Activated CD8-positive, alpha-beta memory T cell treated with anti-CD3 and anti-CD28 coated beads for 1 hour (primary cell): ENCODE measurements around the gene EPB41L1.

Experiments
- DNase-seq, 2 donors: peaks; one replicate each; pipeline ENCODE4 v3.0.0-alpha.2; 2020; ENCODE audit warnings: low read depth in 1 of 2; ENCODE audit errors: extremely low read depth in 1 of 2

EPB41L1 gene

DNA sequence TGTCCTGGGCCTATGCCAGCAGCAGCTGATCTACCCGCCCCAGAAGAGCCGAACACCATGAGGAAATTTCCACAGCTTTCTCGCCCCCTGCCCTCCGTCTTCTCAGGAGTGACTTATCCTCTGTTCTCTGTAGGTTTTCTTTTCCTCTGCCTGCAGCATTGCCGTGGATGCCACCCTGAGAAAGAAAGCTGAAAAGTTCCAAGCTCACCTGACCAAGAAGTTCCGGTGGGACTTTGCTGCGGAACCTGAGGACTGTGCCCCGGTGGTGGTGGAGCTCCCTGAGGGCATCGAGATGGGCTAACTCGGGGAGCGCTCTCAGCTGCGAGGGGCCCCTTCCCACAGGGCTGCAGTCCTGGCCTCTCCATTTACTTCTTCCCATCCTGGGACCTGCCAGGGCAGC, 100.9 kb downstream of the EPB41L1 start:
- DNase-seq = no peak

DNA sequence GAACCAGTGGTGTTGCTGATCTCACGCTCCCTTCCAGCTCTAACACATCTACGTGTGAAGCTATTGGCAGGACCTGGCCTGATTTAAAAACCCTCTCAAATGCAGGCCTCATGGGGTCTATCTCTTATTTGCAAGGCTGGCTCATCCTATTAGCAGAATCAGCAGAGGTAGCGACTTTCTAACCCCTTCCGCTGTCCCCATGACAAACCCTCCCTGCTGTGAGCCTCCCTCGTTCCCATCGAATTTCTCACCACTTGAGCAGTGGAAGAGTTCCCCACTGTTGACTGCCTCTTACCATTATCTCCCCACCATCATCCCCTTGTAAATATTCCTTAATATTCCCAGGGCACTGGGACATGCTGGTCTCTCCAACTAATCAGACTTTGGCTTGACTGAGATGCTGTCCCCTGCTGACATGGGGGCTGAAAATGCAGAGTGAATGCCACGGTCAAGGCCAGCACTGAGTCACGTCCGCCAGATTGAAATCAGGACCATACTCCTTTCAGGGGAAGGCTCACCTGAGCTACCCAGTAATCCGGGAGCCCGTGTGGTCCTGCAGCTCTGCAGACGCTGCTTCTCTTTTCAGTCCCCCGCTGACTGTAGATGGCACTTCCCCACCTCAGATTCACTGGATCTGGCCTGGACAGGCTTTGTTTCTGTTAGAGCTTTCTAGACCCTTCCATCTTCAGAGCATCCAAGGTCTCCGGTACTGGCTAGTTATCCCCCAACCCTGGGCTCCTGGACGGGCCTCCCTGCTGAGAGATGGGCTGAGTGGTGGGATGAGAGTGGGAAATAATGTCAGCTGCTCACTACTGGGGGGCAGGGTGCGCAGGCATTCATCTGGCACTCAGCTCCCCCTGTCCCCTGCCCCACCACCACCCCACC, 104.9 kb downstream of the EPB41L1 start:
- no peak for DNase-seq

DNA sequence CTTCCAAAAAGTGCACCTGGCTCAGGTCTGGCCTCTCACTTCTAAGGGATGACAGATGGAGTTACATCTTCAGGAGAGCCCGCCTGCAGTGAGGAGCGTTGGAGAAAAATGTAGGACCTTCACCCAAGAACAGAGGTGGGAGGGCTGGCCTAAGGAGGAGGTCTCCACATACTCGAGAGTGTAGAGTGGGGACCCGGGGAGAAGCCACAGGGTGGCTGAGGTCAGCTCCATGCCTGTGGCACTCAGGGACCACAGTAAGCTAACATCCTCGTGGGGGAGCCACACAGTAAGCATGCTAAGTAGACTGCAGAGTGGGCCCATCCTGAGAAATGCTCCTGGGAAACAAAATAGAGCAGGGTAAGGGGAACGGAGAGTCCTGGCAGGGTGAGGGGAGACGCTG, 105.8 kb downstream of the EPB41L1 start:
- no peak for DNase-seq

GRCh38 chr20:36261389-36262105, 107.0 kb downstream of the EPB41L1 start:
- DNase-seq = no peak

DNA sequence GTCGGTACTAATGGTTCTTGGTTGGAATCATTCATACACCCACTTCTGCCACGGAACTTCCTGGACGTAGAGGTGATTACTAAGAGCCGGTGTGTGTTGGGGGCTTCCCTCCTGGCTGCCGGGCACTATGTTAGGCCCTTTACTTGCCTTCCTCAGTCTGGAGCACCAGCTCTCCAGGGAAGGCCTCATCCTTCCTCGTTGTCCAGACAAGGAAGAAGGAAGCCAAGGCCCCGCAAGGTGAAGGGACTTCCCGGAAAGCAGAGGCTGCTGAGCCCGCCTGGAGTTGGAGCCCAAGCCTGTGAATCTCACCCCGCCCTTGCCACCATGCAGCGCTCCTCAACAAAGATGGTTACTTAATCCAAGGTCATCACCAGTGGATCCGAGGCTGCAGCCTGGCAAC, 107.9 kb downstream of the EPB41L1 start:
- no peak for DNase-seq

DNA sequence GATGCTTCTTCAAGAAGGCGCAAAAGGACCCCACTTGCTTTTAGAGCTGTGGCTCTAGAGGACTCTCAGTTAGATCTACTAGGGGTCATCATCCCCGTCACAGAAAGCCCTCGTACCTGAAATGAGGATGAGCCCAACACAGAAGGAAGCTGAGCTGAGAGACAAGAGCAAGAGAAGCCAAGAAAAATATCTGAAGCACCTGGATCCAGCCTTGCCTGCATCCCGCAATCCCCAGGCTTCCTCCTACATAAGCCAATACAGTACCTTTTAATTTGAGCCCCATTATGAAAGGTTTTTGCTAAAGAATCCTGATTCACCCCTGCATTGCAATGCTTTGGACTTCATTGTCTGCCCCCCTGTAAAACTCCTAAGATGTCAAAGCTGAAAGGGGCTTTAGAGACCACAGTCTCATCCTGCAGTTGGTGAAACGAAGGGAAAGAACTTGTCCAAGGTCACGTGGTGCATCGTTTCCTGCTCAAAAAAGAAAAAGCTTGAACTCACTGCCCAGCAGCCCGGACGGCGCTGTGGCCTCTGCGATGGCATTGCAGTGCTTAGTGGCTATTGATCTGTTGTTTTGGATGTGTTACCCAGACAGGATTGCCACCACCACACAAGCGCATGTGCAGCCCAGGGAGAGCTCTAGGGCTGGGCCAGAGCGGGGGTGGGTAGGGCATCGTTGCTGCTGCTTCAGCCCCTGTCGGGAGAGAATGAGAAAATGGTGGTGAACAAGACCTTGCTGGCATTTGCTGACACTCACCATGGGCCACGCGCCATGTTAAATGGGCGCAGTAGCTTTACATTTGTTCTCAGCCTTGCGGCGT, 110.1 kb downstream of the EPB41L1 start:
- DNase-seq = no peak

DNA sequence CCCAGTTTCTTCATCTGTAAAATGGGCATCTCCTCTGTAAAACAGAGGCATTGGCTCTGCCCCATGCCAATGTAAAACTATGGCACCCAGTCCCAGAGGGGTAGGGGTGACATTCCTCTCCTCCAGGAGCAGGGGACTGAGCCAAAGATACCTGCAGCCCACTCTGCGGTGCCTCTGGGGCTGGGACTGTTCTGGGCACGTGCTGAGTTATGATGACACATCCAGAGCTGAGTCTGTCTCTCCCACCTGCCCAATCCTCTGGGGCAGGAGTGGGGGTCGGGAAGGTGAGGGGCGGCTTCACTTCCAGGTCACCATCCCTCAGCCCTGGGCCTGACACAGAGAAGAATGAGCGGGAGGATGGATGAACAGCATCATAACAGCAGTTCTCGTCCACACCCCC, 111.6 kb downstream of the EPB41L1 start:
- DNase-seq = no peak

- DNase-seq = no peak
These were observed 113.3 kb downstream of the EPB41L1 start for GRCh38 chr20:36267605-36268381.

GRCh38 chr20:36268440-36269342, 114.2 kb downstream of the EPB41L1 start:
- DNase-seq = no peak

DNA sequence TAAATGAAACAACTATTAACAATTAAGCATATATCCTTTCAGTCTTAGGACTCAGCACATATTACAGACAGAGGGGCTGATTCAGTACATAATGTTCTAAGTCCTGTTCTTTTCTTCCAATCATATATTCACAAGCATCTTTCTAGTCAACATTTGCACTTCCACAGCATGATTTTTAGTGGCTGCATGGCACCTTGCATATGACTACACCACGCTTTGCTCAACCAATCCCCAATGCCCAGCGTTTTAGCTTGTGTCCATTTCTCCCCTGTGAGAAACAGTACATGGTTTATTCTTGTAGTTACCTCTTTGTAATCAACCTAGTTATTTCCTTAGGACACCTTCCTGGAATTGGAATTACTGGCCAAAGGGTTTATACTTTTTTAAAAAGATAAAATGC, 115.0 kb downstream of the EPB41L1 start:
- no peak for DNase-seq

- DNase-seq = no peak
These were observed 116.5 kb downstream of the EPB41L1 start for GRCh38 chr20:36270744-36271638.

GRCh38 chr20:36271639-36272546, 117.4 kb downstream of the EPB41L1 start:
- no peak for DNase-seq

GRCh38 chr20:36272547-36273220, 118.1 kb downstream of the EPB41L1 start:
- no peak for DNase-seq

DNA sequence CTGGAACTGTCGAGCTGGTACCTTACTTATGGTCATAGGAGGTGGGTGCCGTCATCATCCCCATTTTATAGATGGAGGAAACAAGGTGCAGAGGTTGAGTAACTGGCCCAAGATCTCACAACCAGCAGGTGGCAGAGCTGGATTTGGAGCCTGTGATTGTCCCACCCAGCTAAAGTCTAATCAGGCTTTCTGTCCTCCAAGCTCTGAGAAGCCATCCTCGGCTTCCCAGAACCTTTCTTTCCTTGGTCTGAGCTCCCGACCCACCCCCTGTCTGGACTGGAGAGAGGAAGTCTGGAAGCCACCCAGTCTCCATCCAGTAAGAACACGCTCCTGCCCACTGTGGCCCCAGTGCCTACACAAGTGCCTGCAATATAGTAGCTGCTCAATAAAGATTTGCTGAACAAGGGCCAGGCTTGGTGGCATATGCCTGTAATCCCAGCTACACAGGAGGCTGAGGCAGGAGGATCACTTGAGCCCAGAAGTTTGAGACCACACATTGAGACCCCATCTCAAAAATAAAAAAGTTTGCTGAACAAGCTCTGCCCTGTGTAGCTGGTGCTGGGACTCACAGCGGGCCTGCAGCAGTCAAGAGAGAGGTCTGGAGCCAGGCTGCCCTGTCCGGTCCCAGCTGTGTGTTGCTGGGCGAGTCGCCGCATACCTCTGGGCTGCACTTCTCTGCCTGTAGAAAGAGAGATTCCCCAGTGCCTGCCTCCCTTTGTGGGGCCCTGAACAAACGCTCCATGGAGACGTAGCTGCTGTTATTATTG, 119.1 kb downstream of the EPB41L1 start:
- DNase-seq = no peak

- no peak for DNase-seq
These were observed 119.8 kb downstream of the EPB41L1 start for GRCh38 chr20:36274181-36274841.

DNA sequence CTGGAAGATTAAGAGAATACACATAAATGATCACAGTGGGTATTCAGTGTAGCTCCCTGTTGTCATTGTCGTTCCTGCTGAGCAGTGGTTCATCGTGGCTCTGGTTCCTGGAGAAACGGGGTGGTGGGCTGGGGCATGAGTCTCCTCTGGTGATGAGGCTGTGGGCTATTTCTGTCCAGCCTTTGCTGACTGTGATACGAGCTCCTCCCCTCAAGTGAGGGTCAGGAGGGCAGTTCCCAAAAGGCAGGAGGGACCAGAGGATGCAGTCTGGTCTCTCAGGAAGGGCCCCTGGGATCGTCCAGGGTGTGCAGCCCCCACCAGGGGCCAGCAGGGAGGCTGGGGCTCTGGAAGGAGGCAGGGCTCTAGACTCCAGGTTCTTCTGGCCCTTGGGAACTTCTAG, 120.5 kb downstream of the EPB41L1 start:
- DNase-seq = no peak
